CD4-positive, alpha-beta T cell treated with Interferon gamma for 1 hour (primary cell): Measurements from ENCODE around the gene VMA21.

Source experiments
- DNase-seq: peaks from one replicate; pipeline ENCODE4 v3.0.0-alpha.2; 2020

Gene VMA21

GRCh38 chrX:151396825-151397740, at the start of gene VMA21:
TSS of gene VMA21 (plus strand) at chrX:151397206. CDS start at chrX:151397309, 103 bp downstream.
- peak; percentile 86 for DNase-seq

- no peak for DNase-seq
Observed at GRCh38 chrX:151359341-151359740, 37.7 kb upstream of the VMA21 start.

- DNase-seq = peak; percentile 9
Observed at GRCh38 chrX:151359931-151360871, 36.8 kb upstream of the VMA21 start.

- no peak for DNase-seq
Observed at GRCh38 chrX:151363316-151363715, 33.7 kb upstream of the VMA21 start.

GRCh38 chrX:151365579-151365978, 31.4 kb upstream of the VMA21 start:
- no peak for DNase-seq

- DNase-seq = no peak
Observed at GRCh38 chrX:151370906-151371305, 26.1 kb upstream of the VMA21 start.

- DNase-seq = no peak
Observed at GRCh38 chrX:151384807-151385206, 12.2 kb upstream of the VMA21 start.

GRCh38 chrX:151386838-151387459, 10.1 kb upstream of the VMA21 start:
- no peak for DNase-seq

- no peak for DNase-seq
Observed at GRCh38 chrX:151391722-151392121, 5.3 kb upstream of the VMA21 start.

- DNase-seq = peak; percentile 82
Observed at GRCh38 chrX:151393514-151393913, 3.5 kb upstream of the VMA21 start.

GRCh38 chrX:151396042-151396824, 773 bp upstream of the VMA21 start:
- DNase-seq = peak; percentile 37

- DNase-seq = no peak
Observed at GRCh38 chrX:151397741-151398070, 700 bp downstream of the VMA21 start.

GRCh38 chrX:151398346-151398745, 1.3 kb downstream of the VMA21 start:
- DNase-seq = no peak

- DNase-seq = no peak
Observed at GRCh38 chrX:151402719-151403390, 5.8 kb downstream of the VMA21 start.

GRCh38 chrX:151416579-151416978, 19.6 kb downstream of the VMA21 start:
- DNase-seq = no peak

GRCh38 chrX:151419782-151420181, 22.8 kb downstream of the VMA21 start:
- DNase-seq = no peak

GRCh38 chrX:151424505-151424904, 27.5 kb downstream of the VMA21 start:
- no peak for DNase-seq

- no peak for DNase-seq
Observed at GRCh38 chrX:151448509-151448908, 51.5 kb downstream of the VMA21 start.

GRCh38 chrX:151458824-151459223, 61.8 kb downstream of the VMA21 start:
- DNase-seq = no peak
